Measurements from ENCODE around the gene GGACT. TPM values are rescaled to one million over a fixed set of nuclear protein-coding genes. Genes with fewer than 3 reads are reported as not detected.

Gene GGACT
- total and polyA plus RNA-seq, 2 experiments from 2014 or later = 0.70 to 5.6 TPM

- H3K9me2 ChIP-seq (replicated peaks; ENCODE audit: insufficient read depth) = no peaks in the 10 kb centered on the region
- no peaks in the 10 kb centered on the region for H3K9me3 ChIP-seq (ENCODE audit: low read depth)
- H3K4me3 ChIP-seq = no peak overlapping the region
- H3K36me3 ChIP-seq (replicated peaks; ENCODE audit: insufficient read depth, low read depth) = no peaks in the 10 kb centered on the region
- H3K4me2 ChIP-seq = no peak overlapping the region
- no peak overlapping the region for H2AFZ ChIP-seq
- no peaks in the 10 kb centered on the region for H4K20me1 ChIP-seq (ENCODE audit: insufficient read depth, poor library complexity, severe bottlenecking)
- no peaks in the 10 kb centered on the region for H3K79me2 ChIP-seq
- no peak overlapping the region for H3K27ac ChIP-seq
- TF ChIP-seq EZH2 (IDR thresholded peaks at IDR 0.05; ENCODE audit: borderline replicate concordance) (no peak), EZH2phosphoT487 (IDR thresholded peaks at IDR 0.05; ENCODE audit: low read depth, severe bottlenecking, unreplicated experiment) (no peak), CTCF (IDR thresholded peaks at IDR 0.05; ENCODE audit: poor library complexity) (peak; percentile 55)
- 46% methylated on average over 2 of the region's 2 CpGs for WGBS (ENCODE audit: low lambda C conversion rate, missing lambda C conversion rate)
- no peaks in the 10 kb centered on the region for H3K27me3 ChIP-seq
- DNase-seq (ENCODE audit: low spot score) = peak; percentile 80
- no peaks in the 10 kb centered on the region for H3K4me1 ChIP-seq (ENCODE audit: insufficient read depth)
Measured at GRCh38 chr13:100573121-100573520, 15.5 kb downstream of the GGACT start.

DNA sequence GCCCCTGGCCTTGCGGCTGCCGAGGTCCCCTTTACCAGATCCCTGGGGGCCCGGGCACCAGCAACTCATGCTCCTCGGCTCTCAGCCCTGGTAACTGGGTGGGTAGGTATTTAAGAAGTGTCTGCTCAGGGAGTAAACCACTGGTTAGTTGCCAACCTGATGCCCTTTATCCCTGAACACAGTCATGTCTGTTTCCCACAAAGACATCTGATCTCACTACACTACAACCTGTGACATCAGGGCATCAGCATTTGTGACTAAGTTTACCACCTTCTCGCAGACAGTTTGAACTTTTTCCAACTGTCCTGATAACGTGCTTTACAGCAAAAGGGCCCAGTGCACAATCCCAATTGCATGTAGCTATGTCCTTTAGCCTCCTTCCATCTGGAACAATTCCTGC, 22.0 kb downstream of the GGACT start:
- no peaks in the 10 kb centered on the region for H3K9me2 ChIP-seq (replicated peaks; ENCODE audit: insufficient read depth)
- 90% methylated on average over 6 of the region's 6 CpGs for whole genome bisulfite sequencing (ENCODE audit: low lambda C conversion rate, missing lambda C conversion rate)
- no peak for DNase-seq (ENCODE audit: low spot score)

GRCh38 chr13:100565286-100565685, 23.3 kb downstream of the GGACT start:
- no peak for TF ChIP-seq CTCF (IDR thresholded peaks at IDR 0.05; ENCODE audit: poor library complexity)
- TF ChIP-seq EZH2phosphoT487 (IDR thresholded peaks at IDR 0.05; ENCODE audit: low read depth, severe bottlenecking, unreplicated experiment) = no peak
- TF ChIP-seq EZH2 (IDR thresholded peaks at IDR 0.05; ENCODE audit: borderline replicate concordance) = no peak
- no peak overlapping the region for H2AFZ ChIP-seq

More for the DNA sequence above, 22.0 kb downstream of the GGACT start:
- Histone ChIP-seq H2AFZ (no peak overlapping the region), H3K4me3 (no peak overlapping the region), H3K4me1 (ENCODE audit: insufficient read depth) (no peaks in the 10 kb centered on the region), H3K27me3 (no peaks in the 10 kb centered on the region), H3K79me2 (no peaks in the 10 kb centered on the region), H3K27ac (no peak overlapping the region), H4K20me1 (ENCODE audit: insufficient read depth, poor library complexity, severe bottlenecking) (no peaks in the 10 kb centered on the region), H3K9me3 (ENCODE audit: low read depth) (no peaks in the 10 kb centered on the region), H3K36me3 (replicated peaks; ENCODE audit: insufficient read depth, low read depth) (no peaks in the 10 kb centered on the region), H3K4me2 (no peak overlapping the region)
- TF ChIP-seq EZH2 (IDR thresholded peaks at IDR 0.05; ENCODE audit: borderline replicate concordance) = no peak
- TF ChIP-seq EZH2phosphoT487 (IDR thresholded peaks at IDR 0.05; ENCODE audit: low read depth, severe bottlenecking, unreplicated experiment) = no peak
- TF ChIP-seq CTCF (IDR thresholded peaks at IDR 0.05; ENCODE audit: poor library complexity) = no peak

More at GRCh38 chr13:100565286-100565685, 23.3 kb downstream of the GGACT start:
- Histone ChIP-seq H3K4me1 (ENCODE audit: insufficient read depth) (no peaks in the 10 kb centered on the region), H4K20me1 (ENCODE audit: insufficient read depth, poor library complexity, severe bottlenecking) (no peaks in the 10 kb centered on the region), H3K9me2 (replicated peaks; ENCODE audit: insufficient read depth) (no peaks in the 10 kb centered on the region), H3K4me2 (no peak overlapping the region), H3K4me3 (no peak overlapping the region), H3K79me2 (no peaks in the 10 kb centered on the region), H3K9me3 (ENCODE audit: low read depth) (no peaks in the 10 kb centered on the region), H3K36me3 (replicated peaks; ENCODE audit: insufficient read depth, low read depth) (no peaks in the 10 kb centered on the region), H3K27me3 (no peaks in the 10 kb centered on the region), H3K27ac (no peak overlapping the region)
- WGBS (ENCODE audit: low lambda C conversion rate, missing lambda C conversion rate) = 66% methylated on average over 8 of the region's 8 CpGs
- no peak for DNase-seq (ENCODE audit: low spot score)

Data from hepatocyte (in vitro differentiated cells).